Spleen (tissue), 11 donors: Measurements from ENCODE around the gene GRIK3. TPM values are rescaled to one million over a fixed set of nuclear protein-coding genes. Genes with fewer than 3 reads are reported as not detected.

Source experiments
- DNase-seq: peaks from one replicate; pipeline ENCODE4 v3.0.0-alpha.2; 2020
- H3K27ac ChIP-seq, 8 donors: fragments of 200-600 bp; sonication (generic) in 7 of 8; 1 replicate in 4 of 8; 2 replicates in 4 of 8; pipeline versions ENCODE4 v1.5.0 to v1.8.0; 2016 to 2021; ENCODE audit warnings: inconsistent platforms in 4 of 8, mild to moderate bottlenecking in 4 of 8, moderate library complexity in 1 of 8
- H3K27me3 ChIP-seq, 7 donors: fragments of 200-600 bp; sonication (generic) in 6 of 7; replicated peaks in 1 of 7; 1 replicate in 4 of 7; 2 replicates in 3 of 7; pipeline versions ENCODE4 v1.5.0 to v1.8.0; 2016 to 2021; ENCODE audit warnings: inconsistent platforms in 3 of 7, mild to moderate bottlenecking in 1 of 7
- H3K36me3 ChIP-seq, 6 donors: fragments of 200-600 bp; sonication (generic) in 5 of 6; 1 replicate in 4 of 6; 2 replicates in 2 of 6; pipeline versions ENCODE4 v1.5.0 to v1.8.0; 2016 to 2021; ENCODE audit warnings: inconsistent platforms in 2 of 6
- H3K4me1 ChIP-seq, 6 donors: fragments of 200-600 bp; sonication (generic) in 5 of 6; 1 replicate in 3 of 6; 2 replicates in 3 of 6; pipeline versions ENCODE4 v1.5.0 to v1.8.0; 2016 to 2021; ENCODE audit warnings: inconsistent platforms in 3 of 6
- H3K4me3 ChIP-seq, 8 donors: fragments of 200-600 bp; sonication (generic) in 7 of 8; 1 replicate in 4 of 8; 2 replicates in 4 of 8; pipeline versions ENCODE4 v1.5.0 to v1.8.0; 2016 to 2021; ENCODE audit warnings: inconsistent platforms in 4 of 8, mild to moderate bottlenecking in 4 of 8, moderate library complexity in 2 of 8
- H3K9me3 ChIP-seq, 8 donors: fragments of 200-600 bp; sonication (generic) in 7 of 8; 1 replicate in 4 of 8; 2 replicates in 4 of 8; pipeline versions ENCODE4 v1.5.0 to v1.8.0; 2016 to 2021; ENCODE audit warnings: inconsistent platforms in 4 of 8
- CTCF ChIP-seq, 11 experiments: fragments of 200-600 bp in 7 of 11; fragments of 450-650 bp in 4 of 11; sonication (generic) in 4 of 11; IDR thresholded peaks in 8 of 11; conservative IDR thresholded peaks in 3 of 11; 1 replicate in 7 of 11; 2 replicates in 4 of 11; pipeline versions ENCODE4 v1.4.0 to v1.8.0; 2016 to 2021; ENCODE audit warnings: antibody characterized with exemption in 11 of 11, inconsistent platforms in 4 of 11, mild to moderate bottlenecking in 1 of 11
- POLR2A ChIP-seq, 3 donors: fragments of 450-650 bp; IDR thresholded peaks; one replicate each; pipeline ENCODE4 v1.5.1; 2017; ENCODE audit warnings: antibody characterized with exemption in 3 of 3, mild to moderate bottlenecking in 1 of 3
- POLR2AphosphoS5 ChIP-seq, 3 donors: sonication (generic); formaldehyde crosslinking; IDR thresholded peaks; one replicate each; pipeline ENCODE4 v1.5.1; 2017; ENCODE audit warnings: antibody characterized with exemption in 3 of 3
- WGBS, 5 donors: extraction: QIAGEN DNeasy Blood & Tissue Kit in 3 of 5; methylation state at CpG; one replicate each; pipeline versions ENCODE4 v1.1.5 to v1.1.7; 2013 to 2018; 5-methylcytosine and 5-hydroxymethylcytosine counted together
- intact Hi-C: fragments of 100-400 bp; cut with DNase I; formaldehyde crosslinking; loops from one replicate; pipeline ENCODE4 v1.15.0; 2023; ENCODE audit warnings: low total_unique reads
- polyA plus RNA-seq, 3 donors: library from polyadenylated mRNA; stranded (reverse); fragments of 200-250 nt; gene quantifications; one replicate each; pipeline ENCODE4 v1.2.1, GENCODE V29; 2013
- total RNA-seq, 7 donors: library from RNA; depleted of rRNA in 3 of 7; stranded (reverse); fragments of >200 nt in 3 of 7; fragmentation: NEBNext Ultra II Directional in 4 of 7; extraction: Animal tissue kit (Norgen Biotek cat#: 25700) in 4 of 7; gene quantifications; one replicate each; pipeline versions ENCODE4 v1.1.0 to v1.2.1, GENCODE V29; 2016 to 2021
- donor health status: healthy with polysubstance abuse.
- donor health status: DM: no; HTN: no; CAD: no; lungs with moderate emphysema.
- donor health status: DM: no; HTN: no; CAD: no.
- donor health status: Bipolar disorder and iron deficiency.
- donor health status: healthy.
- donor health status: DM: no; HTN: no; CAD: no.
- donor health status: DM: yes; HTN: yes; CAD: no.

GRIK3 gene
- total and polyA plus RNA-seq, 10 donors, result 0.09 to 0.74 (median 0.19) TPM

- Histone ChIP-seq H3K4me3 (no peak overlapping the region), H3K36me3 (no peaks in the 10 kb centered on the region), H3K27me3 (peaks cover 0 to 51% (median 2%) of the 10 kb centered on the region in 7 donors), H3K9me3 (no peaks in the 10 kb centered on the region), H3K27ac (no peak overlapping the region), H3K4me1 (peaks cover 0 to 13% (median 0%) of the 10 kb centered on the region in 6 donors)
- 70 to 80% (median 73%) methylated on average over 5 of the region's 5 CpGs for WGBS, 5 donors
- TF ChIP-seq POLR2AphosphoS5 (IDR thresholded peaks at IDR 0.05) (no peak), CTCF (IDR thresholded peaks at IDR 0.05 in 8 of 11, conservative IDR thresholded peaks at IDR 0.05 in 3 of 11) (no peak), POLR2A (IDR thresholded peaks at IDR 0.05) (no peak)
- DNase-seq, result no peak
- intact Hi-C loops, result no loop called here
Observed at GRCh38 chr1:36863500-36863899, 170.8 kb downstream of the GRIK3 start.

DNA sequence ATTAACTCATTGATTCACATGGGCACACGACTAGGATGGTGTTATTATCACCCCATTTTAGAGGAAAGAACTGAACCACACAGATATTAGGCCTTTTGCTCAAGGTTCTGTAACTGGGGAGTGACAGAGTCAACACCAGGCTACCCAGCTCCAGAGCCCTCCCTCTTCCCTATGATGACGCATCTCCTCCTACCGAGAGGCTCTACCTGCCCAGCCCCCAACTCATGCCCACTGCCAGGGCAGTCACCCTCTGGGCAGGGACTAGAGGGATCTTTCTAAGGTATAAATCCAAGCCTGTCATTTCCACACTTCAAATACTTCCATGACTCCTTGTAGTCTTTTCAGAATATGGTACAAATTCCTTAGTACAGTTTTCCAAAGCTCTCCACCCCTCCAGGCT, 171.3 kb downstream of the GRIK3 start:
- Histone ChIP-seq H3K27ac (no peak overlapping the region), H3K36me3 (no peaks in the 10 kb centered on the region), H3K4me1 (peaks cover 0 to 13% (median 0%) of the 10 kb centered on the region in 6 donors), H3K27me3 (peaks cover 0 to 48% (median 2%) of the 10 kb centered on the region in 7 donors), H3K4me3 (no peak overlapping the region), H3K9me3 (no peaks in the 10 kb centered on the region)
- WGBS, 5 donors, result 46 to 62% (median 51%) methylated on average over 3 of the region's 3 CpGs
- intact Hi-C loops, result no loop called here
- TF ChIP-seq POLR2AphosphoS5 (IDR thresholded peaks at IDR 0.05), result no peak
- TF ChIP-seq CTCF (IDR thresholded peaks at IDR 0.05 in 8 of 11, conservative IDR thresholded peaks at IDR 0.05 in 3 of 11), result no peak
- TF ChIP-seq POLR2A (IDR thresholded peaks at IDR 0.05), result no peak
- no peak for DNase-seq

DNA sequence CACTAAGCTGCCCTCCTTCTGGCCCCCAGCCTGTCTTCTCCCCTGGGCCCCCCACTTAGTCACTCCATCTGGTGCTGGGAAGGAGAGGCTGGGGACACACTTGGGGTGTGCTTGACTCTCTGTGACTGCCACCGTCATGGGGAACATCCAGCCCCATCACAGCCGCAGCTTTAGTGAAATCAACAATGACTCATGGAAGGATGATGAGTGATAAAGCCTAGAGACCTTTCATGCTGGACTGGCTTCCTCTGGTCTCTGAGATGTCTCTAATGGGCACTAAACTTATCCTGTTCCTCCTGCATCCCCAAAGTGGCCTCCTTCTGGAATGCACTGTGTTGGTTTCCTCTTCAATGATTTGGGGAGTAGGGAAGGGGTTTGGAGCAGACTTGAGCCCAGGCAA, 172.9 kb downstream of the GRIK3 start:
- Histone ChIP-seq H3K4me3 (no peak overlapping the region), H3K36me3 (no peaks in the 10 kb centered on the region), H3K27me3 (peaks cover 0 to 44% (median 2%) of the 10 kb centered on the region in 7 donors), H3K9me3 (no peaks in the 10 kb centered on the region), H3K27ac (no peak overlapping the region), H3K4me1 (peaks cover 0 to 13% (median 0%) of the 10 kb centered on the region in 6 donors)
- WGBS, 5 donors, result 69 to 100% (median 78%) methylated on average over 2 of the region's 2 CpGs
- intact Hi-C loops, result no loop called here
- no peak for DNase-seq
- no peak for TF ChIP-seq CTCF (IDR thresholded peaks at IDR 0.05 in 8 of 11, conservative IDR thresholded peaks at IDR 0.05 in 3 of 11)
- TF ChIP-seq POLR2A (IDR thresholded peaks at IDR 0.05), result no peak
- TF ChIP-seq POLR2AphosphoS5 (IDR thresholded peaks at IDR 0.05), result no peak

DNA sequence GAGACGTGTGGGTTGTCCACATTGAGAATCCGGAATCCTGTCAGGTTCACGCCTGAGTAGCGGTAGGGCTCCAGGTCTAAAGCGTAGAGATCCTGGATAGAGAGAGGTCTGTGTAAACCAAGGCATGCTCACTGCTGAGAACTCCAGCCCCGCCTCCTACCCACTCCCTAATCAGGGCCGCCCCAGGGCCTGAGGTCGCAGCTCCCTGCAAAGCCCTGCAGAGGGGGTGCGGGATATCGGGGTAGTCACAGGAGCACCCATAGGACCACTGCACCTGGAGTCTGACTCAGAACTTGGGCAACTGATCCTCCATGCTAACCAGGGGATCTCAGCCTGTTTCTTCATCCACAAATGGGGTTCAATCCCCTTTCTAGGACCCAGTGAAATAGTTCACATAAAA, 174.4 kb downstream of the GRIK3 start:
- TF ChIP-seq POLR2AphosphoS5 (IDR thresholded peaks at IDR 0.05) (no peak), POLR2A (IDR thresholded peaks at IDR 0.05) (no peak), CTCF (IDR thresholded peaks at IDR 0.05 in 8 of 11, conservative IDR thresholded peaks at IDR 0.05 in 3 of 11) (no peak)
- WGBS, 5 donors, result 74 to 84% (median 82%) methylated on average over 9 to 10 of the region's 10 CpGs
- peaks cover 0 to 54% (median 2%) of the 10 kb centered on the region in 7 donors for H3K27me3 ChIP-seq
- peaks cover 0 to 5% (median 0%) of the 10 kb centered on the region in 6 donors for H3K4me1 ChIP-seq
- H3K36me3 ChIP-seq, result no peaks in the 10 kb centered on the region
- no peaks in the 10 kb centered on the region for H3K9me3 ChIP-seq
- intact Hi-C loops, result no loop called here
- no peak overlapping the region for H3K4me3 ChIP-seq
- no peak overlapping the region for H3K27ac ChIP-seq
- no peak for DNase-seq
